ENCODE results near the gene FPGT. TPM values are rescaled to one million over a fixed set of nuclear protein-coding genes. Genes with fewer than 3 reads are reported as not detected.

FPGT gene
- total and polyA plus RNA-seq, 2 of the 8 experiments (the other 6 are each of a cell fraction or from before 2014, with no cell fraction given) = 1.3 to 4.1 TPM

DNA sequence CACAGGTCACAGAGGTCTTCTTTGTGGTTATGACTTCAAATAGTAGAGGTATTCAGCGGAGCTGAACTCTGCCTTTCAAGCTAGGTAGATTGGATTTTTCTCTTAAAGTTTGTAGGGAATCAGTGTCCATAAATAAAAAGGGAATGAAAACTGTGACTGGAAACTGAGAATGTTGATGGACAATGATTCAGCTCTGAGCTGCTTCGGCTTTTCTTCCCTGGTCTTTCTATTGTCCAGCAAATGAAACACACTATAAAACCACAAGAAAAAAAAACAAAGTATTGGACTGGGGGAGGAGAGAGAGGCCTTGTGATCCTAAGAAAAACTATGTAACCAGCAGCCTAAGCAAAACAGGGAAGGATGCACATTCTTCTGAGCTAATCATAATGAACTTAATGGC, 48.3 kb downstream of the FPGT start:
- no peak overlapping the region for H3K18ac ChIP-seq (ENCODE audit: extremely low read depth, low read length)
- no peak overlapping the region for H2BK120ac ChIP-seq (replicated peaks; ENCODE audit: low read depth, low read length)
- no peak for DNase-seq (ENCODE audit: low read depth in 1 of 2, low spot score in 2 of 2)
- H3K9me3 ChIP-seq (ENCODE audit: insufficient read depth in 2 of 2, low read depth in 1 of 2, low read length in 1 of 2) = peaks cover 0 to 10% of the 10 kb centered on the region in 2 experiments; a peak in 3 of 4 replicates
- peaks cover 0 to 6% (median 0%) of the 10 kb centered on the region in 4 experiments; a peak in 2 of 7 replicates for H3K4me1 ChIP-seq (replicated peaks in 1 of 4; ENCODE audit: control insufficient read depth in 3 of 4, insufficient read depth in 4 of 4, low read length in 3 of 4)
- TF ChIP-seq JUN (IDR thresholded peaks at IDR 0.05; ENCODE audit: low read depth, low read length) = no peak
- no peak for TF ChIP-seq MAFK (IDR thresholded peaks at IDR 0.05; ENCODE audit: low read depth, low read length)
- TF ChIP-seq TAF7 (optimal IDR thresholded peaks at IDR 0.05; ENCODE audit: borderline replicate concordance, low read depth, low read length) = no peak
- TF ChIP-seq CTBP2 (IDR thresholded peaks at IDR 0.05; ENCODE audit: borderline replicate concordance, insufficient read depth, insufficient read length, low read length) = no peak
- TF ChIP-seq SUZ12 (IDR thresholded peaks at IDR 0.05; ENCODE audit: low read length) = no peak
- TF ChIP-seq RNF2 (IDR thresholded peaks at IDR 0.05; ENCODE audit: borderline replicate concordance, low read depth, low read length, missing control alignments, poor library complexity, severe bottlenecking) = no peak
- TF ChIP-seq TAF1 (IDR thresholded peaks at IDR 0.05; ENCODE audit: low read depth, low read length) = no peak
- no peak for TF ChIP-seq YY1 (IDR thresholded peaks at IDR 0.05; ENCODE audit: low read depth, low read length)
- TF ChIP-seq SRF (IDR thresholded peaks at IDR 0.05; ENCODE audit: low read depth, low read length) = no peak
- TF ChIP-seq RFX5 (IDR thresholded peaks at IDR 0.05; ENCODE audit: borderline replicate concordance, low read depth, low read length) = no peak
- no peak for TF ChIP-seq ASH2L (IDR thresholded peaks at IDR 0.05; ENCODE audit: low read length)
- H3K14ac ChIP-seq (ENCODE audit: insufficient read length) = no peak overlapping the region
- no peaks in the 10 kb centered on the region for H3K79me1 ChIP-seq (ENCODE audit: low read depth, low read length)
- H4K8ac ChIP-seq (ENCODE audit: extremely low read depth, insufficient read depth, low read length) = no peak overlapping the region
- peaks cover 0 to 1% of the 10 kb centered on the region in 2 experiments for H4K20me1 ChIP-seq (replicated peaks in 1 of 2; ENCODE audit: control insufficient read depth in 1 of 2, insufficient read depth in 2 of 2, low read length in 2 of 2)
- no peak overlapping the region for H3K27ac ChIP-seq (ENCODE audit: low read depth, low read length)
- H3K4ac ChIP-seq (replicated peaks; ENCODE audit: insufficient read length, low read depth, low read length) = no peak overlapping the region
- H2BK12ac ChIP-seq (ENCODE audit: low read depth, low read length) = no peak overlapping the region
- no peaks in the 10 kb centered on the region; a peak in 1 of 8 replicates for H3K36me3 ChIP-seq (ENCODE audit: control insufficient read depth in 2 of 4, insufficient read depth in 4 of 4, low read length in 3 of 4)
- no peaks in the 10 kb centered on the region for H3K23me2 ChIP-seq (ENCODE audit: low read depth, low read length)
- ChIA-PET CTCF (ENCODE audit: partially characterized antibody) (interaction anchor here (0.6 to 1.2 kb wide), 2 partner anchors 18 to 315 kb away, joined by 3 read pairs; no protein-coding TSS in a partner anchor), POLR2A (ENCODE audit: partially characterized antibody) (no interaction called here)
- no peak overlapping the region for H3K4me2 ChIP-seq (ENCODE audit: insufficient read depth in 1 of 2, low read depth in 2 of 2, low read length in 2 of 2)
- H4K5ac ChIP-seq (ENCODE audit: insufficient read length, low read depth, low read length) = no peak overlapping the region
- H3K4me3 ChIP-seq (ENCODE audit: extremely low read depth in 1 of 4, insufficient read depth in 2 of 4, low read depth in 3 of 4, low read length in 4 of 4) = no peak overlapping the region
- H3K9ac ChIP-seq (replicated peaks in 1 of 4; ENCODE audit: extremely low read depth in 1 of 4, low read depth in 3 of 4, low read length in 3 of 4) = no peak overlapping the region
- no peaks in the 10 kb centered on the region for H3K79me2 ChIP-seq (ENCODE audit: control insufficient read depth in 1 of 2, insufficient read depth in 2 of 2, low read length in 2 of 2)
- H4K91ac ChIP-seq (replicated peaks; ENCODE audit: insufficient read length, low read length) = no peak overlapping the region
- 98% methylated on average over 2 of the region's 2 CpGs; no CpG with 5 or more reads in 1 of the 2 experiments for WGBS, 2 experiments (ENCODE audit: extremely low coverage in 1 of 2, insufficient coverage in 1 of 2, insufficient read length in 1 of 2, insufficient replicate concordance in 2 of 2, low coverage in 1 of 2, low lambda C conversion rate in 2 of 2, missing lambda C conversion rate in 1 of 2)
- H3K23ac ChIP-seq (ENCODE audit: insufficient read length) = no peak overlapping the region
- H2AK5ac ChIP-seq (ENCODE audit: low read depth, low read length) = no peak overlapping the region
- no peak for FAIRE-seq
- H3K27me3 ChIP-seq (replicated peaks in 1 of 4; ENCODE audit: control insufficient read depth in 3 of 4, extremely low read depth in 1 of 4, insufficient read depth in 3 of 4, low read length in 3 of 4) = peaks cover 0 to 3% (median 1%) of the 10 kb centered on the region in 4 experiments; a peak in 4 of 7 replicates
- no peak overlapping the region for H2AFZ ChIP-seq (ENCODE audit: low read length)
- H2BK15ac ChIP-seq (ENCODE audit: low read length) = no peak overlapping the region
- H3K56ac ChIP-seq (replicated peaks; ENCODE audit: insufficient read length, low read depth, low read length) = no peak overlapping the region
- no peak overlapping the region for H2BK5ac ChIP-seq (ENCODE audit: low read depth, low read length)
- H2BK20ac ChIP-seq (ENCODE audit: low read length) = no peak overlapping the region

Measured in H1 (cell line).